HEK293 (cell line): ENCODE results near the gene OR4X1.

Source experiments
- CTCF ChIP-seq: fragments of 450-650 bp; formaldehyde crosslinking; IDR thresholded peaks from 2 replicates; pipeline ENCODE4 v1.5.1; 2016; ENCODE audit warnings: missing biosample characterization, missing genetic modification characterization
- FEZF1 ChIP-seq: fragments of 450-650 bp; formaldehyde crosslinking; IDR thresholded peaks from 2 replicates; pipeline ENCODE4 v1.5.1; 2016; ENCODE audit warnings: missing biosample characterization, missing genetic modification characterization
- MEIS1 ChIP-seq: sonication (generic); formaldehyde crosslinking; IDR thresholded peaks from 2 replicates; pipeline ENCODE4 v1.8.1; 2022; ENCODE audit warnings: missing genetic modification reagents, mild to moderate bottlenecking, borderline replicate concordance
- ZNF10 ChIP-seq: fragments of 450-650 bp; formaldehyde crosslinking; IDR thresholded peaks from 2 replicates; pipeline ENCODE4 v1.5.1; 2017; ENCODE audit warnings: missing biosample characterization, missing genetic modification characterization
- ZNF133 ChIP-seq: fragments of 450-650 bp; formaldehyde crosslinking; IDR thresholded peaks from 2 replicates; pipeline ENCODE4 v1.5.1; 2016; ENCODE audit warnings: missing biosample characterization, missing genetic modification characterization
- ZNF510 ChIP-seq: fragments of 450-650 bp; formaldehyde crosslinking; IDR thresholded peaks from 2 replicates; pipeline ENCODE4 v1.5.1; 2018; ENCODE audit warnings: mild to moderate bottlenecking, missing genetic modification characterization, missing biosample characterization; ENCODE audit not compliant: insufficient replicate concordance
- ZNF529 ChIP-seq: fragments of 450-650 bp; formaldehyde crosslinking; IDR thresholded peaks from 2 replicates; pipeline ENCODE4 v1.5.1; 2017; ENCODE audit warnings: missing genetic modification characterization, missing biosample characterization; ENCODE audit not compliant: insufficient replicate concordance
- TF ChIP-seq, protein P1 (sequence below): fragments of 450-650 bp; formaldehyde crosslinking; IDR thresholded peaks from 2 replicates; pipeline ENCODE4 v1.5.1; 2017; ENCODE audit warnings: missing biosample characterization, mild to moderate bottlenecking, missing genetic modification characterization, moderate library complexity

DNA sequence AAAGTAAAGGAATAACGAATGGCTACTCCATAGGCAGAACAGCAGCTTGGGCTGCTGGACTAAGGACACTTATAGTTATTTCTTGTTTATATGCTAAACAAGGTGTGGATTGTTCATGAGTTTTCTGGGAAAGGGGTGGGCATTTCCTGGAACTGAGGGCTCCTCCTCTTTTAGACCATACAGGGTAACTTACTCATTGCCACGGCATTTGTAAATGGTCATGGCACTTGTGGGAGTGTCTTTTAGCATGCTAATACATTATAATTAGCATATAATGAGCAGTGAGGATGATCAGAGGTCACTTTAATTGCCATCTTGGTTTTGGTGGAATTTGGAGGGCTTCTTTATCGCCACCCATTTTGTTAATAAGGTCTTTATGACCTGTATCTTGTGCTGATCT lies 7.0 kb downstream of the OR4X1 start:
- TF ChIP-seq ZNF529 (tag by site-specific recombination), result no peak
- TF ChIP-seq FEZF1 (tag by site-specific recombination), result no peak
- no peak for TF ChIP-seq CTCF (tag by site-specific recombination)
- TF ChIP-seq MEIS1, result no peak
- TF ChIP-seq ZNF133 (tag by site-specific recombination), result no peak
- TF ChIP-seq ZNF510 (tag by site-specific recombination), result no peak
- TF ChIP-seq ZNF10, result no peak
- TF ChIP-seq, protein P1, sequence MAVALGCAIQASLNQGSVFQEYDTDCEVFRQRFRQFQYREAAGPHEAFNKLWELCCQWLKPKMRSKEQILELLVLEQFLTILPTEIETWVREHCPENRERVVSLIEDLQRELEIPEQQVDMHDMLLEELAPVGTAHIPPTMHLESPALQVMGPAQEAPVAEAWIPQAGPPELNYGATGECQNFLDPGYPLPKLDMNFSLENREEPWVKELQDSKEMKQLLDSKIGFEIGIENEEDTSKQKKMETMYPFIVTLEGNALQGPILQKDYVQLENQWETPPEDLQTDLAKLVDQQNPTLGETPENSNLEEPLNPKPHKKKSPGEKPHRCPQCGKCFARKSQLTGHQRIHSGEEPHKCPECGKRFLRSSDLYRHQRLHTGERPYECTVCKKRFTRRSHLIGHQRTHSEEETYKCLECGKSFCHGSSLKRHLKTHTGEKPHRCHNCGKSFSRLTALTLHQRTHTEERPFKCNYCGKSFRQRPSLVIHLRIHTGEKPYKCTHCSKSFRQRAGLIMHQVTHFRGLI, result no peak
